ENCODE measurements around the gene NUMB. TPM values are rescaled to one million over a fixed set of nuclear protein-coding genes. Genes with fewer than 3 reads are reported as not detected.

Gene NUMB
- total RNA-seq, 2 experiments from 2014 or later = 36.7 to 37.4 TPM

DNA sequence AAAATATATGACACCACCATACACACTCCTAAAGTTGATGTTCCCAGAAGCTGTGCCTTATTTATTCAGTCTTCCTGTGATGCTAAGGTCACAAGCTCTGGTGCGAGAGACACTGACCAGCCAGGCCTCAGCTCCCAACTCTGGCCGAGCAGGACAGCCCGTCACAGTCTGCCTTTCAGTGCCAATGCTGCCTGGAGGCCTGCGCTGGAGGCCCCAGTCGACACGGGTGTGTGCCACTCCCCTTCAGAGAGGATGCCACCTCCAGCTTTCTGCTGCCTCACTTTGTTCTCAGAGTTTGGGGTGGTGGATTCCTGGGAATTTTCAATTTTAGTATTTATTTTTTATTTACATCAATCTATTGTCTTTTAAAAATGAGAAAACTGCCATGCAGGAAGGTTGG, 228.3 kb downstream of the NUMB start:
- ChIA-PET CTCF (interaction anchor here (1.1 kb wide), 1 partner anchor 26 kb away, joined by 3 read pairs; no protein-coding TSS in a partner anchor), POLR2A (no interaction called here)

DNA sequence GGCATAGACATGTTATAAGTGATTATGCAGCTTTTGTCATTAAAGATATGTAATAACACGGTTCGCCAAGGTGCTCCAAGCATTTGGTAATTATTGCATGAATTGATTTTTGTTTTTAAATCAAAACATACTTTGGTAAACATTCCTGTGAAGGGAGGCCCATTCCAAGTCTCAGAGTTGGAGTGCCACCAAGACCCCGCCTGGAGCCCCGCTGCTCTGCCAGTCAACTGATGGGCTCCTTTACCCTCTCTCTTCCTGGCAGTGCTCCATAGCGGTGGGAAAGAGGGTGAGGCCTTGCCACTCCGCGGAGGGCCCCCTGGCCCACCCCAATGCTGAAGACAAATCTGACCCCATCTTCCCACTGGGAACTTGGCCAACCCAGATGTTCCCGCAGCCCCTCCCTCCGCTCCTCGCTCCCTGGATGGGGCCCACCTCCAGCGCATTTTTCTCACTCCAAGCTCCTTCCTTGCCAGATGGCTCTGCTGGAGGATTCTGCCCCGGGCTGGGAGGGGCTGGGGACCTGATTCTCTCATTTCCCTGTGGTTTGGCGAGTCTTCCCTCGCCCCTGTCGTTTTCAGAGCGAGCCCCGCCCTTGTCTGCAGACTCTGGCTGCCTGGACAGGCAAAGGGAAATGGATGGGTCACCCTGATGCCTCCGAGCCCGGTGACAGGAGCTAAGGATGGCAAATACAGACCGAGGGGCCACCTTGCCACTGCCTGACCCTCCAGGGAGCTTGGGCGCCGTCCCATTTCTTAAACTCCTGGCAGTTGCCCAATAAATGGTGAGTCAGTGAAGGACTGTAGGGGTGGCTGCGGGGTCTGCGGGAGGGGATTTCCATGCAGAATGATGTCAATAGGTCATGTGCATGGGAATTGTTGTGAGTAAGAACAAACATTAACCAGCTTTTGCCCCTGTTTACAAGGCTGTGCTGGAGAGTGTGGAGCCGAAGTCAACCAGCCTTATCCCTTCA, 230.2 kb downstream of the NUMB start:
- POLR2A ChIA-PET = no interaction called here
- CTCF ChIA-PET = no interaction called here

DNA sequence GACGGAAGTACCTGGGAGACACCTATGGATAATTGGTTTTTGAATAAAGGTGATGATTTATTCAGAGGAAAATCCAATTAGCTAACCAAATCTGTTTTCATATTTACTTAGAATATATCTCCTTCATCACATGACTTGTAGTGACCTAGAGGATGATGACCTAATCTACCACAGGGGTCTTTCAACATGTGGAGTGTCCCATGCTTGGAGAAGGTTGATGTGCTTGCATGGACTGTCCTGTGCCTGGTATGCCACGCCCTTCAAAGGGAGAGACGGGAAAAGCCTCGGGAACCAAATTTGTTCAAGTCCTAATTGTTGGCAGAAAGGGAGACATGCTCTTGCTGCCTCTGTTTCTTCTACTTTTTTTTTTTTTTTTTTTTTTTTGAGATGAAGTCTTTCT, 232.8 kb downstream of the NUMB start:
- ChIA-PET POLR2A (interaction anchor here (0.6 kb wide), 1 partner anchor 450 kb away, joined by 3 read pairs; no protein-coding TSS in a partner anchor), CTCF (no interaction called here)

Other genes with a start within 250 kb of the NUMB start
- under 1 TPM; 0.27 to 0.32 TPM for gene PAPLN, start 221.0 kb downstream of the NUMB start, total RNA-seq
- gene RIOX1, start 32.4 kb upstream of the NUMB start, total RNA-seq = 10 to 100 TPM; 25.7 to 26.2 TPM
- gene ACOT1, start 78.6 kb upstream of the NUMB start, total RNA-seq = under 1 TPM; 0.78 to 0.86 TPM
- gene HEATR4, start 100.4 kb upstream of the NUMB start, total RNA-seq = not detected
- gene ACOT2, start 110.7 kb upstream of the NUMB start, total RNA-seq = 10 to 100 TPM; 10.8 to 13.2 TPM
- 1 to 10 TPM; 4.0 to 4.5 TPM for gene ACOT4, start 133.3 kb upstream of the NUMB start, total RNA-seq
- gene ACOT6, start 154.0 kb upstream of the NUMB start, total RNA-seq = not detected
- gene DNAL1, start 186.4 kb upstream of the NUMB start, total RNA-seq = 1 to 10 TPM; 9.9 TPM